HEK293 (cell line): ENCODE measurements around the gene SRSF9.

Source experiments
- CTCF ChIA-PET: fragments of 350-600 bp; formaldehyde crosslinking; extraction: SDS; loops from one replicate; lab custom pipeline; 2021; ENCODE audit warnings: antibody characterized with exemption; lab: Yijun Ruan, JAX
- POLR2A ChIA-PET: fragments of 300-600 bp; formaldehyde crosslinking; extraction: SDS; loops from one replicate; lab custom pipeline; 2020; ENCODE audit warnings: antibody characterized with exemption, inconsistent platforms; lab: Yijun Ruan, JAX
- H3K27ac ChIP-seq: fragments of 200-500 bp; sonication (Bioruptor generic); 2 replicates; pipeline ENCODE4 v1.5.1; 2014; ENCODE audit warnings: low read depth, low read length, control low read depth, inconsistent platforms; ENCODE audit errors: extremely low read depth
- H3K36me3 ChIP-seq, 2 experiments: fragments of 200-500 bp in 1 of 2; sonication (Bioruptor generic) in 1 of 2; 1 replicate in 1 of 2; 2 replicates in 1 of 2; pipeline ENCODE4 v1.5.1; 2014 to 2017; ENCODE audit warnings: inconsistent platforms in 2 of 2, low read length in 2 of 2; ENCODE audit not compliant: control insufficient read depth in 2 of 2, insufficient read depth in 1 of 2
- H3K4me1 ChIP-seq: fragments of 200-500 bp; sonication (Bioruptor generic); 2 replicates; pipeline ENCODE4 v1.5.1; 2014; ENCODE audit warnings: mild to moderate bottlenecking, low read length, inconsistent platforms; ENCODE audit not compliant: control insufficient read depth, insufficient read depth
- H3K4me3 ChIP-seq: 2 replicates; pipeline ENCODE4 v1.5.1; 2011; ENCODE audit warnings: low read depth, mild to moderate bottlenecking, control low read depth, low read length, moderate library complexity
- H3K9me3 ChIP-seq: fragments of 200-500 bp; sonication (Bioruptor generic); 2 replicates; pipeline ENCODE4 v1.5.1; 2014; ENCODE audit warnings: low read depth, low read length, inconsistent platforms; ENCODE audit not compliant: control insufficient read depth, insufficient read depth
- EGR2 ChIP-seq: fragments of 450-650 bp; formaldehyde crosslinking; IDR thresholded peaks from 2 replicates; pipeline ENCODE4 v1.5.1; 2016; ENCODE audit warnings: low read depth, missing biosample characterization, missing genetic modification characterization
- HOXC10 ChIP-seq: sonication (generic); formaldehyde crosslinking; IDR thresholded peaks from 2 replicates; pipeline ENCODE4 v1.8.1; 2023; ENCODE audit warnings: mild to moderate bottlenecking, missing genetic modification reagents
- IKZF3 ChIP-seq: fragments of 450-650 bp; IDR thresholded peaks from 2 replicates; pipeline ENCODE4 v1.5.0; 2018; ENCODE audit warnings: missing biosample characterization, mild to moderate bottlenecking, missing genetic modification characterization, moderate library complexity
- MZF1 ChIP-seq: fragments of 450-650 bp; formaldehyde crosslinking; IDR thresholded peaks from 2 replicates; pipeline ENCODE4 v1.5.1; 2017; ENCODE audit warnings: missing biosample characterization, missing genetic modification characterization, borderline replicate concordance
- PRDM4 ChIP-seq: fragments of 450-650 bp; formaldehyde crosslinking; IDR thresholded peaks from 2 replicates; pipeline ENCODE4 v1.5.1; 2017; ENCODE audit warnings: missing biosample characterization, missing genetic modification characterization
- RBAK ChIP-seq: fragments of 450-650 bp; formaldehyde crosslinking; IDR thresholded peaks from 2 replicates; pipeline ENCODE4 v1.5.1; 2016; ENCODE audit warnings: missing biosample characterization, missing genetic modification characterization
- REPIN1 ChIP-seq: fragments of 450-650 bp; formaldehyde crosslinking; IDR thresholded peaks from 2 replicates; pipeline ENCODE4 v1.5.1; 2017; ENCODE audit warnings: missing biosample characterization, missing genetic modification characterization, low read depth
- SETDB1 ChIP-seq: IDR thresholded peaks from one replicate; pipeline ENCODE4 v1.6.1; 2017; ENCODE audit warnings: mild to moderate bottlenecking, low read length, moderate library complexity, mixed read lengths; ENCODE audit not compliant: insufficient read length
- SP7 ChIP-seq: fragments of 450-650 bp; formaldehyde crosslinking; IDR thresholded peaks from 2 replicates; pipeline ENCODE4 v1.5.1; 2016; ENCODE audit warnings: missing biosample characterization, missing genetic modification characterization
- ZBTB10 ChIP-seq: fragments of 450-650 bp; formaldehyde crosslinking; IDR thresholded peaks from 2 replicates; pipeline ENCODE4 v1.5.1; 2016; ENCODE audit warnings: missing biosample characterization, missing genetic modification characterization
- ZBTB17 ChIP-seq: fragments of 450-650 bp; formaldehyde crosslinking; IDR thresholded peaks from 2 replicates; pipeline ENCODE4 v1.5.1; 2016; ENCODE audit warnings: missing biosample characterization, missing genetic modification characterization
- ZEB2 ChIP-seq: fragments of 450-650 bp; formaldehyde crosslinking; IDR thresholded peaks from 2 replicates; pipeline ENCODE4 v1.5.1; 2016; ENCODE audit warnings: missing biosample characterization, missing genetic modification characterization
- ZNF112 ChIP-seq: fragments of 450-650 bp; formaldehyde crosslinking; IDR thresholded peaks from 2 replicates; pipeline ENCODE4 v1.5.0; 2017; ENCODE audit warnings: missing biosample characterization, missing genetic modification characterization
- ZNF132 ChIP-seq: fragments of 450-650 bp; formaldehyde crosslinking; IDR thresholded peaks from 2 replicates; pipeline ENCODE4 v1.5.1; 2017; ENCODE audit warnings: missing biosample characterization, missing genetic modification characterization, borderline replicate concordance
- ZNF311 ChIP-seq: fragments of 450-650 bp; formaldehyde crosslinking; IDR thresholded peaks from 2 replicates; pipeline ENCODE4 v1.5.1; 2017; ENCODE audit warnings: missing biosample characterization, missing genetic modification characterization, borderline replicate concordance
- ZNF362 ChIP-seq: fragments of 450-650 bp; formaldehyde crosslinking; IDR thresholded peaks from 2 replicates; pipeline ENCODE4 v1.5.1; 2016; ENCODE audit warnings: missing biosample characterization, missing genetic modification characterization
- ZNF501 ChIP-seq: fragments of 450-650 bp; formaldehyde crosslinking; IDR thresholded peaks from 2 replicates; pipeline ENCODE4 v1.5.1; 2016; ENCODE audit warnings: missing biosample characterization, missing genetic modification characterization
- ZNF514 ChIP-seq: fragments of 450-650 bp; formaldehyde crosslinking; IDR thresholded peaks from 2 replicates; pipeline ENCODE4 v1.5.1; 2016; ENCODE audit warnings: missing biosample characterization, missing genetic modification characterization
- ZNF548 ChIP-seq: fragments of 450-650 bp; formaldehyde crosslinking; IDR thresholded peaks from 2 replicates; pipeline ENCODE4 v1.5.1; 2016; ENCODE audit warnings: missing biosample characterization, missing genetic modification characterization
- ZNF558 ChIP-seq: fragments of 450-650 bp; formaldehyde crosslinking; IDR thresholded peaks from 2 replicates; pipeline ENCODE4 v1.5.1; 2016; ENCODE audit warnings: missing biosample characterization, missing genetic modification characterization
- ZNF610 ChIP-seq: fragments of 450-650 bp; formaldehyde crosslinking; IDR thresholded peaks from 2 replicates; pipeline ENCODE4 v1.5.1; 2016; ENCODE audit warnings: missing biosample characterization, missing genetic modification characterization, borderline replicate concordance
- ZNF621 ChIP-seq: fragments of 450-650 bp; formaldehyde crosslinking; IDR thresholded peaks from 2 replicates; pipeline ENCODE4 v1.5.1; 2017; ENCODE audit warnings: missing biosample characterization, missing genetic modification characterization
- ZNF654 ChIP-seq: fragments of 450-650 bp; formaldehyde crosslinking; IDR thresholded peaks from 2 replicates; pipeline ENCODE4 v1.5.1; 2016; ENCODE audit warnings: low read depth, missing biosample characterization, missing genetic modification characterization
- ZNF776 ChIP-seq: fragments of 450-650 bp; formaldehyde crosslinking; IDR thresholded peaks from 2 replicates; pipeline ENCODE4 v1.5.0; 2017; ENCODE audit warnings: missing biosample characterization, missing genetic modification characterization, borderline replicate concordance
- ZNF785 ChIP-seq: fragments of 450-650 bp; formaldehyde crosslinking; IDR thresholded peaks from 2 replicates; pipeline ENCODE4 v1.5.1; 2016; ENCODE audit warnings: missing biosample characterization, missing genetic modification characterization
- ZSCAN23 ChIP-seq: fragments of 450-650 bp; formaldehyde crosslinking; IDR thresholded peaks from 2 replicates; pipeline ENCODE4 v1.5.1; 2016; ENCODE audit warnings: missing biosample characterization, missing genetic modification characterization
- ZXDB ChIP-seq: fragments of 450-650 bp; formaldehyde crosslinking; IDR thresholded peaks from 2 replicates; pipeline ENCODE4 v1.5.1; 2016; ENCODE audit warnings: missing biosample characterization, missing genetic modification characterization

SRSF9 gene

GRCh38 chr12:120496413-120497340, 27.1 kb upstream of the SRSF9 start (continued):
- TF ChIP-seq PRDM4 (tag by site-specific recombination) (0 out of 2 replicates have a peak, but pooled peaks have one; percentile 9), ZXDB (peak; percentile 25; the same call in 1 of the 2 replicates), IKZF3 (peak; percentile 6; the same call in 1 of the 2 replicates), ZNF654 (tag by site-specific recombination) (peak; percentile 45), ZNF621 (tag by site-specific recombination) (no peak), REPIN1 (tag by site-specific recombination) (no peak), ZNF776 (no peak), ZNF610 (no peak), ZBTB17 (0 out of 2 replicates have a peak, but pooled peaks have one; percentile 28), ZNF362 (peak; percentile 91), EGR2 (peak; percentile 47), ZBTB10 (tag by site-specific recombination) (0 out of 2 replicates have a peak, but pooled peaks have one; percentile 28)
- TF ChIP-seq, all 188 proteins: peak for 25

GRCh38 chr12:120495731-120496412, 26.3 kb upstream of the SRSF9 start, which contains the start of gene DYNLL1:
Gene DYNLL1, plus strand, starts transcription at chr12:120496113. Its CDS starts 309 bp downstream, at chr12:120496422.
- ChIA-PET POLR2A (interaction anchor here (0.6 to 3.0 kb wide), 25 partner anchors 9 to 295 kb away, joined by 3 to 38 read pairs (median 7); partner anchors contain the start of genes COQ5, POP5, RPLP0 and SIRT4), CTCF (interaction anchor here (0.5 to 1.2 kb wide), 3 partner anchors 29 to 56 kb away, joined by 3 to 5 read pairs (median 3); no protein-coding TSS in a partner anchor)
- Histone ChIP-seq H3K4me3 (peak within 1 kb of the TSS; percentile 83), H3K4me1 (peaks cover 3% of the 10 kb centered on the region; the same call in 1 of the 2 replicates), H3K27ac (peak within 1 kb of the TSS; percentile 66; the same call in 1 of the 2 replicates), H3K9me3 (no peaks in the 10 kb centered on the region), H3K36me3 (peaks cover 0 to 34% of the 10 kb centered on the region in 2 experiments)
- TF ChIP-seq ZNF558 (tag by site-specific recombination): no peak
- no peak for TF ChIP-seq ZNF548 (tag by site-specific recombination)
- no peak for TF ChIP-seq RBAK
- TF ChIP-seq ZNF501: peak; percentile 61; the same call in 1 of the 2 replicates
- TF ChIP-seq MZF1: no peak
- TF ChIP-seq ZSCAN23: no peak
- no peak for TF ChIP-seq SETDB1
- no peak for TF ChIP-seq HOXC10
- no peak for TF ChIP-seq ZNF132 (tag by site-specific recombination)
- TF ChIP-seq ZNF112 (tag by site-specific recombination): no peak
- TF ChIP-seq ZNF311: no peak
- TF ChIP-seq SP7: 0 out of 2 replicates have a peak, but pooled peaks have one; percentile 24
- TF ChIP-seq ZBTB17: no peak
- no peak; the same call in none of the 2 replicates for TF ChIP-seq ZEB2 (tag by site-specific recombination)
- TF ChIP-seq ZNF514: no peak
- no peak for TF ChIP-seq ZNF785
